Stimulated activated CD4-positive, alpha-beta T cell treated with anti-CD3 and anti-CD28 coated beads, TNF-alpha, amount 100 ng/mL, for 4 hours (primary cell): ENCODE data around the gene TNNT2.

Experiments
- DNase-seq, 3 experiments: peaks; one replicate each; pipeline ENCODE4 v3.0.0-alpha.2; 2020; ENCODE audit warnings: low read depth in 3 of 3

The TNNT2 gene

GRCh38 chr1:201316556-201316955, 60.9 kb downstream of the TNNT2 start:
- DNase-seq: no peak

DNA sequence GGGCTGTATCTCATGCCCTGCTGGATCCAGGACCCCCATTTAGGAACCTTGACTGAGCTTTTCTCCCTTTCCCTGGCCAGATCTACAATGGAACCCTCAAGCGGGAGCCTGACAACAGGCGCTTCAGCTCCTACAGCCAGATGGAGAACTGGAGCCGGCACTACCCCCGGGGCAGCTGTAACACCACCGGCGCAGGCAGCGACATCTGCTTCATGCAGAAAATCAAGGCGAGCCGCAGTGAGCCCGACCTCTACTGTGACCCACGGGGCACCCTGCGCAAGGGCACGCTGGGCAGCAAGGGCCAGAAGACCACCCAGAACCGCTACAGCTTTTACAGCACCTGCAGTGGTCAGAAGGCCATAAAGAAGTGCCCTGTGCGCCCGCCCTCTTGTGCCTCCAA, 64.4 kb downstream of the TNNT2 start:
- DNase-seq: no peak

GRCh38 chr1:201312298-201312697, 65.2 kb downstream of the TNNT2 start:
- no peak for DNase-seq

- DNase-seq: no peak
These were observed 66.0 kb downstream of the TNNT2 start for GRCh38 chr1:201311356-201312011.

DNA sequence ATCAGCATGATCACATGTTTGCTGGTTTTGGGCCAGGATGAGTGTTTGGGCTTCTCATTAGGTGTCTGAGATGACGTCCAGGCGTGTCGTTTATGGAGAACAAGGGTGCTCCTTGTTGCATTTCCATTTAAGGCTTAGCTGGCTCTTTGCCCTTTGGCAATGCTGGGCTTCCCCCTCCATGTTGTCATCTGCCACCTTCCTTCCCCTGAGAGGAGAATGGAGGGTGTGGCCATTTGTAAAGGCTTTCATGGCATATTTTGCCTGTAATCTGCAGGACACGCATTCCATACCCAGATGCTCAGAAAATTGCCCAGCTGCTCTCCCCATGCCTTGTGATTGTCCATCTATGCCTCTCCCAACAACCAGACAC, 66.5 kb downstream of the TNNT2 start:
- DNase-seq: no peak

DNA sequence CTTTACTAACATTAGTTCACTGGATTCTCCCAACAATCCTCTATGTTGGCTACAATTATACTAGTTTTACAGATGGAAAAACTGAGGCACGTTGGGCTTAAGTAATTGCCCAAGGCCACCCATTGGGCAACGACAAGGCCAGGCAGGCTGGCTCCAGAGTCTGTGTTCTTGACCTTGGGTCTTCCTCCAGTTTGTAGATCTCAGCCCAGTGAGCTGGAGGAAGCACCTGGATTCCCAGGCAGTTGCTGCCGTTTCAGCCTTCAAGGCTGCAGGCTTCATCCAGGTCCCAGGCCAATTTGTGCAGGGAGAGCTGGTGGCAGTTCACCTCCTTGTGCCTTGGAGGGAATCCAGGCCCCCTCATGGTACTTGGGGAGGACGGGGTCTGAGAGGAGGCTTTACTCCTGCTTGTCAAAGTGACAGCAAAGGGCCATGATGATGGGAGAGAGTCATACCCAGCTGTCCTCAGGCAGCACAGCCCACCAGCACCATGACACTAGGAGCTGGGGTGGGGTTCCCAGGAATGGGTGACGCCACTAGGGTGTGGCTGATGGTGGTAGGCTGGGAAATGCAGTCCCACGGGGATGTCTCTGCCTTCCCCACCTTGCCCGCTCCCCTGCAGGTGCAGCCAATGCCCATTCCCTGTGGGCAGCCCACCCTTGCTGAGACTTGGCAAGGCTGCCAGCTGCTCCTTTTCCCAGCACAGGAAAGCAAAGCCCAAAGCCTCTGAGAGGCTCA, 67.1 kb downstream of the TNNT2 start:
- DNase-seq: no peak

- DNase-seq: no peak
These were observed 68.1 kb downstream of the TNNT2 start for GRCh38 chr1:201309416-201309815.
